Activated CD4-positive, alpha-beta T cell treated with anti-CD3 and anti-CD28 coated beads, Interleukin-2, amount 50 U/mL, for 4 hours (primary cell): Measurements from ENCODE around the gene PABPC1L.

Experiments
- DNase-seq, 2 experiments: peaks; one replicate each; pipeline ENCODE4 v3.0.0-alpha.2; 2020

Gene PABPC1L

DNA sequence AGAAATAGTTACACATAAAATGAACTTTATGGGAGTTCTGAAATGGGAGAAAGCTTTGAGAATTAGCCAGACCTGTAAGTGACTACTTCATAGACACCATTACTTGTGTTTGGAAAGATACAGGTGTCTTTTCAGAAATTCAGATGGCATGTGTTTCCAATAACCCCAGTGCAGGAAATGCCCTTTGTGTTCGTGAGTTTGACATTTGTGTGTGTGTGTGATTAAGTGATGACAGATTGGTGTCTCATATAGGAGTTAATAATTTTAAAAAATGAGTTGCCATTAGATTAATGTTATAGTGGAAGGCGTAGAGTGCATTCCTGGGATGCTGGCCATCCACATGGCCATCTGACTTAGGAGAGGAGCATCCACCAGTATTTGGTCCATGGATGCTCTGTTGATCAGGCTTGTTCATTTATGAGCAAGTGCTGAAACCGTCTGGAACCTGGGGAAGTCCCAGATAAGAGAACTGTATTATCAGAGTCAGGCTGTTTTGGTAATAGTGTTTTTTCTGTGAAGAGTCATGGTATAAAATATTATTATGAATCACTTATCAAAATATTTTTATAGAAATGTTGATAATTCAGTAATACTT is 59.5 kb downstream of the PABPC1L start:
- no peak for DNase-seq

DNA sequence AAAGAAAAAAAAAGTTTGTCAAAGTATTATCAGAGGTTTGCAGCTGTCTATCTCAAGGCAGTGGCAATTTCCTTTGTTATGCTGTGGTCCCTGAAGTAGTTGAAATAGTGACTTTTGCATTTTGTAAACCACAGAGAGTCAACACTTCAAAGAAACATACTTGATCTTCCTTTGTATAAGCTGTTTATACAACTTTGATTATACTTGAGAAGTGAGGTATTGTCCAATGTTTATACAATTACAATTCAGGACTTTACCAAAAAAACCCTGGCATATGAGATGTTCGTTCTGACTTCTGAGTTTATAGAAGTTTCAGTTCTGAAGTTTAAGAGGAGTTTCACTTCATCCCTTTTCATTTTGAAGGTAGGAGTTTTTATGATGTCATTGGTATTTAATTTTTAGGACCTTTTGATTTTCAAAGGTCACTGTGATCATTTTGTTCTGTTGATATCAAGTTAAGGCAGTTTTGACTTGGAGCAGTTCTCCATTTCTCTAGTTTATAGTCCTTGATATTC is 60.4 kb downstream of the PABPC1L start:
- DNase-seq: no peak

DNA sequence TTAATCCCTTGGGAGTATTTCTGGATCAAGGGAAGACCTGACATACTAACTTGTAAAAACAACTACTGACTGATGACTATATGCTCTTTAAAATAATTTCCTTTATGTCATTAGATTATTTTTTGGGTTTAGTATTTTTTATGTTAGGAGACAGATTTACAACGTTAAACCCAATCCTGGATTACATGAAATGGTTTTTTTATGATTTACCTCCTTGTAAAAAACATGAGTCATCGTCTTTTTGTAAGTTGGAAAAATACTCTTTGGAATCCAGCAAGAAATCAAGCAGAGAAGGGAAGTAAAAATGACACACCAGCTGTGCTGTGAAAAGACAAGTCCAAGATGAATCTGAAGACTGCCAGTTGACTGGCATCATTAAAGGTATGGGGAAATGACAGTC is 63.2 kb downstream of the PABPC1L start:
- DNase-seq: no peak

DNA sequence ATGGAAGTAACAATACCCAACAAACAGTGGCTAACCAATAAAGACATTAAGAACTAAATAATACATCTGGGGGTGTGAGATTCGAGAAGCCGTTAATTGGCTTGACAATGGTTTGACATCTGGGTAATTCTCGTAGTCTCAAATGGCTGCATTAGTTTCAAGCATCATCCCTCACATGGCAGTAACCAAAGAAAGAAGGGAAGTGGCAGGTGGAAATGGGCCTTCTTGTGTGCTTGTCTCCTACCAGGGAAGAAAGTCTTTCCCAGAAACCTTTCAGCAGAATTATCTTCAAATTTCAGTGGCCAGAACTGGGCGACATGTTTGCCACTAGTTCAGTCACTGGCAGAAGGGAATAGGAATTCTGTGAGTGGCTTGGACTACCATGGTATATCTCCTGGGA is 66.8 kb downstream of the PABPC1L start:
- DNase-seq: no peak

DNA sequence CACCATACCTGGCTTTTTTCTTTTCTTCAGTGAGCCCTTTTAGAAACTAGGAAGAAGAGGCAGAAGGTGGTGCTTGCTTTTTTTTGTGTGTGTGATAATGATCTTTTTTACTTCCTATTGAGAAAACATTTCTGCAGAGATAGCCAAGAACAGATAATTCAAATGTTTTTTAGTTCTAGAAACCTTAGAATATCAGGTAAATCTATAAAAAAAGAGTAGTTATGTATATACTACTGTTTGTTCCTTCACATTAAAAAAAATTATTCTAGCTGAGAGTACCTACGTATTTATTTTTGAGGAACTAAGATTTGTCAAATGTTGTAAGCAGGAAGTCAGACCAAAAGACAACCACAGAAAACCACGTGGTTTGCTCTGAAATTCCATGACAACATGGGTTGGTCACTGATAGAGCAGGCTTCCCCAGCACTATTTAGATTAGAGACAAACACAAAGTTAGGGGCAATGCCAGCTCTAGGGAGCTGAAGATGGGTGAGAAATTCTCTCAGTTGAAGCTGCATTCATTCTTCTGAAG is 69.3 kb downstream of the PABPC1L start:
- DNase-seq: peak; percentile 51 to 53

DNA sequence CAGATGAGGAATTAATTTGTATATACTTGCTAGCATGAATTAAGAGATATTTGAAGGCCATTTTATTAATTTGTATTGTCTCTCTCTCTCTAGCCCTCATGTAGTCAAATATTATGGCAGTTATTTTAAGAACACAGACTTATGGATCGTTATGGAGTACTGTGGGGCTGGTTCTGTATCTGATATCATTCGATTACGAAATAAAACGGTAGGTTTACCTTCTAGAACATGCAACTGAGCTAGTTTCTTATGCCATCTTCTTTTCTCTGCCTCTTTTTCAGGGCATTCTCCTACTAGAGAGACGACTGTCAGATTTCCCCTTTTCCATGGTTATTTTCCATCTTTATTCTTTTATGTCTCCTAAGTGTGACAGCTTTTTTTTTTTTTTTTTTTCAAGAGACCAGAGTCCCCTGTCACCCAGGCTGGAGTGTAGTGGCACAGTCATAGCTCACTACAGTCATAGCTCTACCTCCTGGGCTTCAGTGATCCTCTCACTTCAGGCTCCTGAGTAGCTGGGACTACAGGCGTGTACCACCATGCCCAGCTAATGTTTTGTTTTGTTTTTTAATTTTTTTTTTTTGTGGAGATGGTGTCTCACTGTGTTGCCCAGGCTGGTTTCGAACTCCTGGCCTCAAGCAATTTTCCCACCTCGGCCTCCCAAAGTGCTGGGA is 72.0 kb downstream of the PABPC1L start:
- DNase-seq: no peak

DNA sequence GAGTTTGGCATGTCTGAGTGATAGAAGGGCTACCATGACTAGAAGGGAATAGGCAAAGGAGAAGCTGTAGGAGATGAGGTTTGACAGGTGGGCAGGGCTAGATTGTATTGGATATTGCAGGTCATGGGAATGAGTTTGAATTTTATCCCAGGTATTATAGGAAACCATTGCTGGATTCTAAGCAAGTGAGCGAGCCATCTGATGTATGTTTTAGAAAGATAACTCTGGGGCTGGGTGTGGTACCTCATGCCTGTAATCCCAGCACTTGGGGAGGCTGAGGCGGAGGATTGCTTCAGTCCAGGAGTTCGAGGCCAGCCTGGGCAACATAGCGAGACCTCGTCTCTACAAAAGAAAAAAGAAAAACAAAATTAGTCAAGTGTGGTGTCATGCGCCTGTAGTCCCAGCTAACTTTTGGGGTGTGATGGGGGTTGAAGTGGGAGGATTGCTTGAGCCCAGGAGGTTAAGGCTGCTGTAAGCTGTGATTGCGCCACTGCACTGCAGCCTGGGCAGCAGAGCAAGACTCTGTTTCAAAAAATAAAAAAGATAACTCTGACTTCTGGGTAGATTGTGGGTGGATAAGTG is 73.3 kb downstream of the PABPC1L start:
- DNase-seq: no peak

DNA sequence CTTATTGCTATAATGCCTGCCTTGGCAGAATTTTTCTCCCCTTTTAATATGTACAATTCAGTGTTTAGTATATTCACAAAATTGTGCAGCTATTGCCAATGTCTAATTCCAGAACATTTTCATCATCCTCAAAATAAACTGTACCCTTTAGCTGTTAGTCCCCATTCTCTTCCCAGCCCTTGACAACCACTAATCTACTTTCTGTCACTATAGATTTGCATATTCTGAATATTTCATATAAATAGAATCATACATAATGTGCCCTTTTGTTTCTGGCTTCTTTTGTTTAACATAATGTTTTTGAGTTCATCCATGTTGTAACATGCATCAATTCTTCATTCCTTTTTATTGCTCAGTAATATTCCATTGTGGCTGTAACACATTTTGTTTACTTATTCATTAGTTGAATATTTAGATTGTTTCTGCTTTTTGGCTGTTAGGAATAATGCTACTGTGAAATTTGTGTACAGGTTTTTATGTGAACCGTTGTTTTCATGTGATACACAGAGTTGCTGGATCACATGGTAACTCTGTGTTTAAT is 78.8 kb downstream of the PABPC1L start:
- no peak for DNase-seq
